Lower leg skin (tissue), 3 donors: ENCODE measurements around the gene UCN.

Experiments
- POLR2A ChIP-seq, 2 donors: fragments of 450-650 bp; IDR thresholded peaks; one replicate each; pipeline ENCODE4 v1.6.1; 2016 to 2017; ENCODE audit warnings: antibody characterized with exemption in 2 of 2, mild to moderate bottlenecking in 1 of 2, moderate library complexity in 1 of 2
- TF ChIP-seq, protein P1 (sequence below), 3 donors: fragments of 450-650 bp; IDR thresholded peaks; one replicate each; pipeline ENCODE4 v1.5.1; 2016; ENCODE audit warnings: antibody characterized with exemption in 3 of 3, mild to moderate bottlenecking in 3 of 3, moderate library complexity in 2 of 3

DNA sequence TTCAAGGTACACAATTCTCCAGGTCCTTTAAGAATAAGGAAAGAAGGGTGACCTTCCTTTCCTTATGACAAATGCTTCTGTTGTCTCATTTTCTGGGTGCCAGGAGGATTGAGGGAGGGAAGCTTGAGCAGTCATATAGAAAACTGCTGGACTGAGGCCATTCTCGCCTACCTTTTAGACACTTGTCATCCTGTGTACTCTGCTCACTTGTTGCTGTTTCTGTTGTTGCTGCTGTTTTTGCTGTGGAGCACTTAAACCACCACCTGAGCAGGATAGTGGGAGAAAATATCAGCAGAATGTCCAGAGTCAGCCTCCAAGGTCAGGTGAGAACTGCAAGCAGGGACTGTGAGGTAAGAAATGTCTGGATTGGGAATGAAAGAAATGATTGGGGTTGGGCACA lies 30.2 kb downstream of the UCN start:
- no peak for TF ChIP-seq POLR2A (IDR thresholded peaks at IDR 0.05)
- TF ChIP-seq, protein P1, sequence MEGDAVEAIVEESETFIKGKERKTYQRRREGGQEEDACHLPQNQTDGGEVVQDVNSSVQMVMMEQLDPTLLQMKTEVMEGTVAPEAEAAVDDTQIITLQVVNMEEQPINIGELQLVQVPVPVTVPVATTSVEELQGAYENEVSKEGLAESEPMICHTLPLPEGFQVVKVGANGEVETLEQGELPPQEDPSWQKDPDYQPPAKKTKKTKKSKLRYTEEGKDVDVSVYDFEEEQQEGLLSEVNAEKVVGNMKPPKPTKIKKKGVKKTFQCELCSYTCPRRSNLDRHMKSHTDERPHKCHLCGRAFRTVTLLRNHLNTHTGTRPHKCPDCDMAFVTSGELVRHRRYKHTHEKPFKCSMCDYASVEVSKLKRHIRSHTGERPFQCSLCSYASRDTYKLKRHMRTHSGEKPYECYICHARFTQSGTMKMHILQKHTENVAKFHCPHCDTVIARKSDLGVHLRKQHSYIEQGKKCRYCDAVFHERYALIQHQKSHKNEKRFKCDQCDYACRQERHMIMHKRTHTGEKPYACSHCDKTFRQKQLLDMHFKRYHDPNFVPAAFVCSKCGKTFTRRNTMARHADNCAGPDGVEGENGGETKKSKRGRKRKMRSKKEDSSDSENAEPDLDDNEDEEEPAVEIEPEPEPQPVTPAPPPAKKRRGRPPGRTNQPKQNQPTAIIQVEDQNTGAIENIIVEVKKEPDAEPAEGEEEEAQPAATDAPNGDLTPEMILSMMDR (IDR thresholded peaks at IDR 0.05): no peak
